CD14-positive monocyte (primary cell): ENCODE data around the gene GSTO2. TPM values are rescaled to one million over a fixed set of nuclear protein-coding genes. Genes with fewer than 3 reads are reported as not detected.
"Not testable (repeated sequence)": the region's sequence is repeated elsewhere in the genome, so short reads cannot be mapped to it uniquely, and the experiment has no call there.

Experiments
- DNase-seq, 3 donors: peaks; one replicate each; pipeline ENCODE4 v3.0.0-alpha.2; 2011 to 2022
- H2AFZ ChIP-seq: 2 replicates; pipeline ENCODE4 v1.6.0; 2012; ENCODE audit warnings: mild to moderate bottlenecking, low read depth, low read length, inconsistent platforms; ENCODE audit not compliant: insufficient read depth, poor library complexity, severe bottlenecking
- H3K27ac ChIP-seq, 2 donors: 1 replicate in 1 of 2; 2 replicates in 1 of 2; pipeline ENCODE4 v1.5.1; 2012 to 2013; ENCODE audit warnings: low read length in 2 of 2, control low read depth in 1 of 2, inconsistent platforms in 1 of 2, low read depth in 1 of 2, mild to moderate bottlenecking in 1 of 2
- H3K27me3 ChIP-seq, 2 donors: one replicate each; pipeline versions ENCODE4 v1.6.0 to v1.6.1; 2011 to 2013; ENCODE audit warnings: low read length in 2 of 2; ENCODE audit not compliant: control insufficient read depth in 2 of 2, insufficient read depth in 2 of 2
- H3K36me3 ChIP-seq, 2 donors: replicated peaks in 1 of 2; 1 replicate in 1 of 2; 2 replicates in 1 of 2; pipeline versions ENCODE4 v1.5.1 to v1.6.1; 2012 to 2013; ENCODE audit warnings: low read length in 2 of 2, control low read depth in 1 of 2, inconsistent platforms in 1 of 2, mild to moderate bottlenecking in 1 of 2; ENCODE audit not compliant: insufficient read depth in 2 of 2, control insufficient read depth in 1 of 2
- H3K4me1 ChIP-seq, 2 donors: 1 replicate in 1 of 2; 2 replicates in 1 of 2; pipeline versions ENCODE4 v1.5.1 to v1.6.1; 2012 to 2013; ENCODE audit warnings: low read length in 2 of 2, control low read depth in 1 of 2, inconsistent platforms in 1 of 2, mild to moderate bottlenecking in 1 of 2, moderate library complexity in 1 of 2; ENCODE audit not compliant: insufficient read depth in 2 of 2, control insufficient read depth in 1 of 2
- H3K4me2 ChIP-seq: replicated peaks from 2 replicates; pipeline ENCODE3; 2012; ENCODE audit warnings: low read length, moderate library complexity, mild to moderate bottlenecking; ENCODE audit not compliant: poor library complexity, severe bottlenecking; ENCODE audit errors: extremely low read depth
- H3K4me3 ChIP-seq, 3 experiments: fragments of 200-600 bp in 1 of 3; sonication (generic) in 1 of 3; replicated peaks in 1 of 3; 1 replicate in 2 of 3; 2 replicates in 1 of 3; pipeline ENCODE4 v1.5.1; 2011 to 2013; ENCODE audit warnings: low read length in 3 of 3, mild to moderate bottlenecking in 3 of 3, control low read depth in 2 of 3, low read depth in 2 of 3, inconsistent platforms in 1 of 3, moderate library complexity in 1 of 3
- H3K79me2 ChIP-seq: 2 replicates; pipeline ENCODE4 v1.6.0; 2012; ENCODE audit warnings: mild to moderate bottlenecking, control low read depth, inconsistent platforms, low read length, moderate library complexity; ENCODE audit not compliant: insufficient read depth
- H3K9ac ChIP-seq: 2 replicates; pipeline ENCODE4 v1.6.0; 2017; ENCODE audit warnings: low read length, mild to moderate bottlenecking; ENCODE audit not compliant: insufficient read depth, poor library complexity, severe bottlenecking
- H3K9me3 ChIP-seq, 2 donors: replicated peaks in 1 of 2; 1 replicate in 1 of 2; 2 replicates in 1 of 2; pipeline versions ENCODE4 v1.5.1 to v1.6.1; 2012 to 2013; ENCODE audit warnings: low read length in 2 of 2, control low read depth in 1 of 2; ENCODE audit not compliant: control insufficient read depth in 1 of 2, insufficient read depth in 1 of 2
- H4K20me1 ChIP-seq: 2 replicates; pipeline ENCODE4 v1.6.0; 2012; ENCODE audit warnings: mild to moderate bottlenecking, low read length, control low read depth, moderate library complexity; ENCODE audit not compliant: insufficient read depth
- H3K27ac Mint-ChIP-seq, 7 donors: one replicate each; pipeline ENCODE4 v1.8.0; 2020; ENCODE audit warnings: mild to moderate bottlenecking in 7 of 7, mixed read lengths in 7 of 7, moderate library complexity in 6 of 7, inconsistent platforms in 2 of 7
- H3K27me3 Mint-ChIP-seq, 3 donors: one replicate each; pipeline ENCODE4 v1.8.0; 2021 to 2022; ENCODE audit warnings: low read depth in 3 of 3, mild to moderate bottlenecking in 3 of 3, mixed read lengths in 3 of 3, moderate library complexity in 3 of 3, inconsistent platforms in 1 of 3
- H3K36me3 Mint-ChIP-seq, 2 donors: one replicate each; pipeline ENCODE4 v1.8.0; 2020; ENCODE audit warnings: mixed read lengths in 2 of 2, inconsistent platforms in 1 of 2, mild to moderate bottlenecking in 1 of 2
- H3K4me1 Mint-ChIP-seq: one replicate; pipeline ENCODE4 v1.8.0; 2020; ENCODE audit warnings: mild to moderate bottlenecking, mixed read lengths
- H3K4me3 Mint-ChIP-seq, 2 donors: one replicate each; pipeline ENCODE4 v1.8.0; 2020; ENCODE audit warnings: mild to moderate bottlenecking in 2 of 2, mixed read lengths in 2 of 2, moderate library complexity in 1 of 2
- H3K9me3 Mint-ChIP-seq, 7 donors: one replicate each; pipeline ENCODE4 v1.8.0; 2020 to 2022; ENCODE audit warnings: mixed read lengths in 7 of 7, mild to moderate bottlenecking in 6 of 7, moderate library complexity in 6 of 7, inconsistent platforms in 2 of 7
- CTCF ChIP-seq: fragments of 200-600 bp; IDR thresholded peaks from one replicate; pipeline ENCODE4 v1.8.0; 2022; ENCODE audit warnings: antibody characterized with exemption, mild to moderate bottlenecking
- WGBS: methylation state at CpG from one replicate; pipeline ENCODE4 v1.1.5; 2013; ENCODE audit warnings: missing lambda C conversion rate; ENCODE audit not compliant: insufficient coverage; 5-methylcytosine and 5-hydroxymethylcytosine counted together
- intact Hi-C, 2 donors: fragments of 100-400 bp; cut with micrococcal nuclease; formaldehyde crosslinking; loops; one replicate each; pipeline versions ENCODE4 v1.15.0 to v1.15.1; 2023
- polyA plus RNA-seq, 3 donors: library from polyadenylated mRNA; depleted of rRNA in 1 of 3; unstranded in 2 of 3; stranded (reverse) in 1 of 3; fragments of 300-500 nt in 2 of 3; fragments of >200 nt in 1 of 3; fragmentation: Illumina TruSeq in 2 of 3; gene quantifications; 1 replicate in 2 of 3; 2 replicates in 1 of 3; pipeline ENCODE4 v1.2.3, GENCODE V29; 2012 to 2021

GSTO2 gene
- polyA plus RNA-seq, 3 donors: 0.16 to 0.26 TPM; not detected in 1

DNA sequence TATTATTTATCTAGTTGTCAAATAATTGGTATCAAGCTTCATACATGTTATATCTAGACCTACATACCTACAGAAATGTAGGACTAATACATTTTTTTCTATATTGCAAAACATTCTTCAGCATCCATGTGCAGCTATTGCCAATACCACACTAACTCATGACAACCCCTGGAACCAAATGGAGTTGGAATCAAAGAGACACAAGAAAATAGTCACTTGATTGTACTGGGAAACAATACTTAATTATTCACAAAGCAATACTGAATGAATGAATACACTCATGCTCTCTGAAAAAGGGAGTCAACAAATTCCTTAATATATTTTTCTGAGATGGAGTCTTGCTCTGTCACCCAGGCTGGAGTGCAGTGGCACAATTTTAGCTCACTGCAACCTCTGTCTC, 26.4 kb upstream of the GSTO2 start:
- H3K9me3 Mint-ChIP-seq: peaks cover 0 to 5% (median 0%) of the 10 kb centered on the region in 7 donors

GRCh38 chr10:104243009-104243408, 26.0 kb upstream of the GSTO2 start:
- H3K4me3 Mint-ChIP-seq, H3K79me2 ChIP-seq, H3K4me2 ChIP-seq, H3K36me3 ChIP-seq, H3K9ac ChIP-seq, intact Hi-C loops, H3K9me3 ChIP-seq, H2AFZ ChIP-seq, H3K27ac ChIP-seq, H3K36me3 Mint-ChIP-seq, DNase-seq, H3K4me3 ChIP-seq, H3K27me3 Mint-ChIP-seq, H3K9me3 Mint-ChIP-seq, H3K27me3 ChIP-seq, H4K20me1 ChIP-seq: not testable (repeated sequence)
- peaks cover 26 to 28% of the 10 kb centered on the region in 2 donors for H3K4me1 ChIP-seq
- Mint-ChIP-seq H3K27ac (peak overlapping the region in 3 of 7 donors; percentile 25 to 70 (median 38)), H3K4me1 (peaks cover 37% of the 10 kb centered on the region)
- 100% methylated on average over 1 of the region's 3 CpGs for WGBS

More for the DNA sequence above, 26.4 kb upstream of the GSTO2 start:
- intact Hi-C loops: no loop called here
- Mint-ChIP-seq H3K27me3 (no peaks in the 10 kb centered on the region), H3K4me3 (no peak overlapping the region), H3K36me3 (peaks cover 0 to 3% of the 10 kb centered on the region in 2 donors), H3K27ac (peak overlapping the region in 1 of 7 donors; percentile 70), H3K4me1 (peaks cover 32% of the 10 kb centered on the region)
- H3K4me2 ChIP-seq: no peak overlapping the region
- H3K27ac ChIP-seq: no peak overlapping the region
- no peak overlapping the region for H3K9ac ChIP-seq
- no peak for TF ChIP-seq CTCF
- H3K27me3 ChIP-seq: no peaks in the 10 kb centered on the region
- no peaks in the 10 kb centered on the region for H3K79me2 ChIP-seq
- H3K4me3 ChIP-seq: no peak overlapping the region
- no peaks in the 10 kb centered on the region for H3K9me3 ChIP-seq
- H2AFZ ChIP-seq: no peak overlapping the region
- DNase-seq: no peak
- H4K20me1 ChIP-seq: no peaks in the 10 kb centered on the region
- H3K36me3 ChIP-seq: no peaks in the 10 kb centered on the region
- H3K4me1 ChIP-seq: peaks cover 21 to 23% of the 10 kb centered on the region in 2 donors
